ENCODE data around the gene RALGAPB.

Gene RALGAPB

DNA sequence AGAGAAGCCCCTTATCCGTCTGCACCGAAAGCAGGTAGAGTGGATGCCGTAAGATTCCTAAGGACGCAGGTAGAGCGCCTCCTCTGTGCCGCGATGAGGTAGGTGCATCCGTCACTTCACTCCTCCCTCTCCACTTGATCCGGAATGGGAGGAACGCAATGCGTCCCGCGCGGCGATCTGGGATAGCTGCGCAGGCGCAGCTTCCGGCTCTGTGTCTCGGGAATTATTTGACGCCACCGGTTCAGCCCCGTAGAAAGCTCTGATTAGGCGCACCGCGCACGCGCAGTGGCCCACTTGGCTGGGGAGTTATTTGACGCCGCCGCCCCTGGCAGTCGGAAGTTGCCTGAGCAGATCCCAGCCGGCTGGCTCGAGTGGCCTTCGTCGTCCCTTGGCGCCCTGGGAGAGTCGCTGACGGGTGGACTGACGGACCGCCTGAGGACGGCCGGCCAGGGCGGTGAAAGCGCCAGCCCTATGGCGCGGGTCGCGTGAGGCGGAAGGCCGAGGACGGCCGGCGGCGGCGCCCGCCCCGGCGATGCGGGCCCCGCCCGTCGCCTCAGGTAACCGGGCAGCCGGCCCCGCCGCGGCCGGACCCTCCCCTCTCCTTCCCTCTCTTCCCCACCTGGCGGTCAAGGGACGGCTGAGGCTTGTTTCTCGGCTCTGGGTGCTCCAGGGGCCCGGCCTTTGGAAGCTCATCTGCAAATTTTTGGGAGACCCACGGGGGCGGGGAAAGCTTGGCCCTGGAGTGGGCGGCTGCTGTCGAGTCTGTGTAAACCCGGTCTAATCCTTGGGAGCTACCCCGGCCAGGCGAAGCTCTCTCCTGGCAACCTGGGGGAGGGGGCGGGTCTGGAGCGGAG is at the start of gene RALGAPB:
TSS of gene RALGAPB (plus strand) at position 331 of the 854 bp plus-strand sequence. CDS start 15,590 bp downstream, outside the sequence.
- H3K36me3 ChIP-seq (ENCODE audit: control insufficient read depth in 1 of 2, insufficient read depth in 2 of 2, low read length in 2 of 2) = no peaks in the 10 kb centered on the region
- peak within 1 kb of the TSS; percentile 93 for H3K4me3 ChIP-seq (ENCODE audit: low read depth in 1 of 2, low read length in 2 of 2)
- no peaks in the 10 kb centered on the region for H3K9me3 ChIP-seq (ENCODE audit: control insufficient read depth in 1 of 2, low read length in 2 of 2)
- no peaks in the 10 kb centered on the region for H3K27me3 ChIP-seq (ENCODE audit: control insufficient read depth in 1 of 2, insufficient read depth in 2 of 2, low read length in 2 of 2)
- peaks cover 18 to 28% of the 10 kb centered on the region in 2 donors for H3K4me1 ChIP-seq (ENCODE audit: control insufficient read depth in 1 of 2, insufficient read depth in 2 of 2, low read length in 2 of 2)
- H3K9ac ChIP-seq (ENCODE audit: low read depth in 1 of 2, low read length in 2 of 2) = peak within 1 kb of the TSS; percentile 71 to 82
- peak within 1 kb of the TSS; percentile 92 for H3K27ac ChIP-seq (ENCODE audit: low read depth, low read length)

DNA sequence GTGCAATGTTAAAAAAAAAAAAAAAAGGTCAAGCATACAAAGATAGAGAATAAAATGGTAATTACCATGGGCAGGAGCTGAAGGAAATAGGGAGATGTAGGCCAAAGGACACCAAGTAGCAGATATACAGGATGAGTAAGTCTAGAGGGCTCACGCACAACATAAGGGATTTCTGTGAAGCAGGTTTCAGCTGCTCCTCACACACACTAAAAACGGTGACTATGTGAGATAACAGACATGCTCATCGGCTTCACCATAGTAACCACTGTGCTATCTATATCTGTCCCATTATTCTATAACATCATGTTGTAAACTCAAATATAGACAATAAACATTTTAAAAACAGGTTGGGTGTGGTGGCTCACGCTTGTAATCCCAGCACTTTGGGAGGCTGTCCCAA is 49.1 kb upstream of the RALGAPB start:
- Histone ChIP-seq H3K27ac (ENCODE audit: low read depth, low read length) (no peak overlapping the region), H3K4me3 (ENCODE audit: low read depth in 1 of 2, low read length in 2 of 2) (no peak overlapping the region), H3K27me3 (ENCODE audit: control insufficient read depth in 1 of 2, insufficient read depth in 2 of 2, low read length in 2 of 2) (no peaks in the 10 kb centered on the region), H3K36me3 (ENCODE audit: control insufficient read depth in 1 of 2, insufficient read depth in 2 of 2, low read length in 2 of 2) (peaks cover 73 to 92% of the 10 kb centered on the region in 2 donors), H3K9ac (ENCODE audit: low read depth in 1 of 2, low read length in 2 of 2) (no peak overlapping the region), H3K9me3 (ENCODE audit: control insufficient read depth in 1 of 2, low read length in 2 of 2) (no peaks in the 10 kb centered on the region), H3K4me1 (ENCODE audit: control insufficient read depth in 1 of 2, insufficient read depth in 2 of 2, low read length in 2 of 2) (no peaks in the 10 kb centered on the region)

DNA sequence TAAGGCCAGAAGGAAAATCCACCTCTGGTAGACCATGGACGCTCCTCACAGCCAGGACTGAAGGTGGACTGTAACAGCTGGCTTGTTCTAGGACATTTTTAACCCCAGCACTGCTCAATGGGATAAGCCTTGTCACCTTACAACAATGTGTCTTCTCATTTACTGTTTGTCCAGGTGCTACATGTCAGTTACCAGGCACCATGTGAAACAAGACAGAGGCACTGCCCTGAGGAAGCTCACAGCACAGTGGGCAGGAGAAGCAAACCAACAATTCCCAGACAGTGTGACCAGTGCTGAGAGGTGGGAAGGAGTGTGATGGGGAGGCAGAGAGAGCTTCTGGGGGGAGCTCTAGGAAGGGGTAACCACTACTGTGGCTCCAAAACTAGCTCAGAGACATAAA is 48.2 kb upstream of the RALGAPB start:
- Histone ChIP-seq H3K27me3 (ENCODE audit: control insufficient read depth in 1 of 2, insufficient read depth in 2 of 2, low read length in 2 of 2) (no peaks in the 10 kb centered on the region), H3K9ac (ENCODE audit: low read depth in 1 of 2, low read length in 2 of 2) (no peak overlapping the region), H3K9me3 (ENCODE audit: control insufficient read depth in 1 of 2, low read length in 2 of 2) (no peaks in the 10 kb centered on the region), H3K4me3 (ENCODE audit: low read depth in 1 of 2, low read length in 2 of 2) (no peak overlapping the region), H3K36me3 (ENCODE audit: control insufficient read depth in 1 of 2, insufficient read depth in 2 of 2, low read length in 2 of 2) (peaks cover 77 to 93% of the 10 kb centered on the region in 2 donors), H3K27ac (ENCODE audit: low read depth, low read length) (no peak overlapping the region), H3K4me1 (ENCODE audit: control insufficient read depth in 1 of 2, insufficient read depth in 2 of 2, low read length in 2 of 2) (no peaks in the 10 kb centered on the region)

DNA sequence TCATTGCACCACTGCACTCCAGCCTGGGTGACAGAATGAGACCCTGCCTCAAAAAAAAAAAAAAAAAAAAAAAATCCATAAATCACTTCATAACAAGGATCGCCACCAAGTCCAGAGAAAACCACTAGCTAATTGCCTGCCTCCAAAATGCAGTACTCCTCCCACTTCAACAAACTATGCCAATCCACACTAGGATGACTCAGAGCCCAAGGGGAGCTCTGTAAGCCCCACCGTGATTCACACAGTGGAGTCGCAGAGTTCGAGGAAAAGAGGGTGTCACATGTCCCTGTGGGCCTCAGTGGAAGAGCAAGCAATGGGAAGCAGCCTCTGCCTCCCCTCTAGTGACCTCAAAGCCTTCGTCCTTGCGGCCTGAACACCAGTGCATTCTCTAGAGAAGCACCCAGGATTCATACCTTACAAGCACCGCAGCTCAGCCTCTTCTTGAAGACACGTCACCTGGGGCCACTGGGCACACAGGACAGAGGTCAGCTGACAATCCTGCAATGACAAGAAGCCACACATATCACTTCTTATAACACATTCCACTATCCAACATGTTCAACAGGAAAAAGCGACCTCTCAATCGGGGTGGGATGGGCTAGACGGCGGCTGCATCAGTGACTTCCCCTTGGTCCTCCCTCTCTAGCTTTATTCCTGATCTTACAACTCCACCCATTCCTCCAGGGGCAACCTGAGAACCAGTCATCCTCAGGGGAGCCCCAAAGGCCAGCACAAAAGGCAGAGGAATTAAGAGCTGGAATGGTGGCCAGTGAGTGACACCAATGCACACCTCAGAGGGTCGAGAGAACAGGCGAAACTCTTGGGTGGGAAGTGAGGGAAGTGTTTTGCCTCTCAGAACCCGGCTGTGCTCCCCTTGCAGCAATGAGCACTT is 46.4 kb upstream of the RALGAPB start:
- H3K9me3 ChIP-seq (ENCODE audit: control insufficient read depth in 1 of 2, low read length in 2 of 2) = no peaks in the 10 kb centered on the region
- no peak overlapping the region for H3K4me3 ChIP-seq (ENCODE audit: low read depth in 1 of 2, low read length in 2 of 2)
- H3K27ac ChIP-seq (ENCODE audit: low read depth, low read length) = no peak overlapping the region
- no peaks in the 10 kb centered on the region for H3K4me1 ChIP-seq (ENCODE audit: control insufficient read depth in 1 of 2, insufficient read depth in 2 of 2, low read length in 2 of 2)
- peaks cover 72 to 88% of the 10 kb centered on the region in 2 donors for H3K36me3 ChIP-seq (ENCODE audit: control insufficient read depth in 1 of 2, insufficient read depth in 2 of 2, low read length in 2 of 2)
- no peaks in the 10 kb centered on the region for H3K27me3 ChIP-seq (ENCODE audit: control insufficient read depth in 1 of 2, insufficient read depth in 2 of 2, low read length in 2 of 2)
- H3K9ac ChIP-seq (ENCODE audit: low read depth in 1 of 2, low read length in 2 of 2) = no peak overlapping the region

DNA sequence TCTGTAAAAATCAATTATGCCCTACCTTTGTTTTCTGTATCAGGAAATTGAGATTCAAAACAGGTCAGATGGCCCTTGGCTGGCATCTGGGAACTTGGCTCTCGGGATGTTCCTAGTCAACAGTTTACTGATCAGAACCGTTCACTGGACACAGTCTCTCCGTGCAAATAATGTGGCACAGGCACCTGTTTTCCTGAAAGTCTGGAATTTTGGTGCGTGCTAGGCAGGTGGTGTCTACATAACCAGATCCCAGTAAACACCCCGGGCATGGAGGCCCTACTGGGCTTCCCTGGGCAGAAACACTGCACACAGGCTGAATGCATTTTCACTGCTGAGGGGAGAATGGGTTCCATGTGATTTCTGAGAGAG is 45.0 kb upstream of the RALGAPB start:
- no peak overlapping the region for H3K27ac ChIP-seq (ENCODE audit: low read depth, low read length)
- H3K4me1 ChIP-seq (ENCODE audit: control insufficient read depth in 1 of 2, insufficient read depth in 2 of 2, low read length in 2 of 2) = peaks cover 0 to 5% of the 10 kb centered on the region in 2 donors
- peaks cover 72 to 88% of the 10 kb centered on the region in 2 donors for H3K36me3 ChIP-seq (ENCODE audit: control insufficient read depth in 1 of 2, insufficient read depth in 2 of 2, low read length in 2 of 2)

DNA sequence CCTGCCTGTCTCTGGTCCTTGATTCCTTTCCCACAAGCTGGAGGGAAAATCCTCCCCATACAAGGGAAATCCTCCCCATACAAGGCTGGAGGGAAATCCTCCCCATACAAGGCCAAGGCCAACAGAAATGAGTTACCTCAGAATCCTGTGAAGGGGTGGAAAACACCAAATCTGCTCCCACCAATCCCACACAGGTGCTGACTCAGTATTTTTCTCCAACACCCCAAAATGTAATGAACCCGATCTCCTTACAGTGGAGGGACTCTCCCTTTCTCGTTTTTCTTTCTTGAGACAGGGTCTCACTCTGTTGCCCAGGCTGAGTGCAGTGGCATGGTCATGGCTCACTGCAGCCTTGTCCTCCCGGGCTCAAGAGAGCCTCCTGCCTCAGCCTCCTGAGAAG is 43.8 kb upstream of the RALGAPB start:
- no peaks in the 10 kb centered on the region for H3K9me3 ChIP-seq (ENCODE audit: control insufficient read depth in 1 of 2, low read length in 2 of 2)
- no peak overlapping the region for H3K9ac ChIP-seq (ENCODE audit: low read depth in 1 of 2, low read length in 2 of 2)
- no peaks in the 10 kb centered on the region for H3K27me3 ChIP-seq (ENCODE audit: control insufficient read depth in 1 of 2, insufficient read depth in 2 of 2, low read length in 2 of 2)
- peaks cover 6 to 9% of the 10 kb centered on the region in 2 donors for H3K4me1 ChIP-seq (ENCODE audit: control insufficient read depth in 1 of 2, insufficient read depth in 2 of 2, low read length in 2 of 2)
- peaks cover 76 to 93% of the 10 kb centered on the region in 2 donors for H3K36me3 ChIP-seq (ENCODE audit: control insufficient read depth in 1 of 2, insufficient read depth in 2 of 2, low read length in 2 of 2)
- no peak overlapping the region for H3K4me3 ChIP-seq (ENCODE audit: low read depth in 1 of 2, low read length in 2 of 2)
- no peak overlapping the region for H3K27ac ChIP-seq (ENCODE audit: low read depth, low read length)

More for the DNA sequence above, 45.0 kb upstream of the RALGAPB start:
- Histone ChIP-seq H3K4me3 (ENCODE audit: low read depth in 1 of 2, low read length in 2 of 2) (no peak overlapping the region), H3K27me3 (ENCODE audit: control insufficient read depth in 1 of 2, insufficient read depth in 2 of 2, low read length in 2 of 2) (no peaks in the 10 kb centered on the region), H3K9me3 (ENCODE audit: control insufficient read depth in 1 of 2, low read length in 2 of 2) (no peaks in the 10 kb centered on the region), H3K9ac (ENCODE audit: low read depth in 1 of 2, low read length in 2 of 2) (no peak overlapping the region)

DNA sequence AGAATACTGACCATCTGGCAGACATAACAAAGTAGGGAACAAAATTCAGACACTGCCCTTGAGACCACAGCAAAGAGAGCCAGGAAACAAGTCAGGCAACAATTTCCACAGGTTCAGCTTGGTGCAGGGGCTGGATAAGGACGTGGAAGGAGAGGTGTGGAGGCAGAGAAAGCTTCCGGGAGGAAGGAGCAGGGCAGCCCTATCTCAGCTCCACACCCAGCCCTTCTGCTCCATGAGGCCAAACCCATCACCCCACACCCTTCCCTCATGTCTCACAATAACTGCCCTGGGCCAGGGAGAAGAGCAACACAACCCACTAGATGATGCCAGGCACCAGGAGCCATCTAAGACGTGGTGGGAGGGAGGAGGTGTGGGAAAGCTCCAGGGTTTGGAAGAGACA is 43.3 kb upstream of the RALGAPB start:
- no peak overlapping the region for H3K27ac ChIP-seq (ENCODE audit: low read depth, low read length)
- no peak overlapping the region for H3K4me3 ChIP-seq (ENCODE audit: low read depth in 1 of 2, low read length in 2 of 2)
- H3K27me3 ChIP-seq (ENCODE audit: control insufficient read depth in 1 of 2, insufficient read depth in 2 of 2, low read length in 2 of 2) = no peaks in the 10 kb centered on the region
- peaks cover 11 to 14% of the 10 kb centered on the region in 2 donors for H3K4me1 ChIP-seq (ENCODE audit: control insufficient read depth in 1 of 2, insufficient read depth in 2 of 2, low read length in 2 of 2)
- peaks cover 77 to 90% of the 10 kb centered on the region in 2 donors for H3K36me3 ChIP-seq (ENCODE audit: control insufficient read depth in 1 of 2, insufficient read depth in 2 of 2, low read length in 2 of 2)
- H3K9ac ChIP-seq (ENCODE audit: low read depth in 1 of 2, low read length in 2 of 2) = no peak overlapping the region
- H3K9me3 ChIP-seq (ENCODE audit: control insufficient read depth in 1 of 2, low read length in 2 of 2) = no peaks in the 10 kb centered on the region

DNA sequence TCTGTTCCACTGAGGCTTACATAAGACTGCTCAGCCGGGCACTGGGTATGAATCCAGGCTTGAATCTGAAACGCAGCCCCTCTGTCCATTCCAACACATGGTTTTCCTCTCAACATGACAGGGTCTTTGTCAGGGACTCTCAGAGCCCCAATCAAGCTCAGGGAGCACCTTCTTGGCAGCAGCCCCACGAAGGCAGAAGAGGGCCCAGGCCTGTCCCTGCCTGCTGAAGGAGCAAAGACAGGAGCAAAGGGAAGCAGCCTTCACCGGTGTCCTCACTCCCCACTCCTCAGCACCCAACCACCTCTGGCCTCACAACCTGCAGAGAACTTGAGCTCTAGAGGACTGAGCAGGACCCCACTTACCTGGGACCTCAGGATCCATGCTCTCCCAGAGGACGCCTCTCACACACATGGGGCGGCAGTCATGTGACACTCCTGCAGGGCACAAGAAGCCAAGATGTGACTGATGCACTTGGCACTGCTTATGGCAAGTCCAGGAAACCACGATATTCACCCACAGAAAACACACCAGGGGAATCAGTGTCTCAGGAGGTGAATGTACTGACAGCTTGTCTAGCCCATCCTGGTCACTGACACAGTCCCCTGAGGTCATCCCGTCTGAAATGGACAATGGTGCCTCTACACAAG is 41.8 kb upstream of the RALGAPB start:
- Histone ChIP-seq H3K4me3 (ENCODE audit: low read depth in 1 of 2, low read length in 2 of 2) (no peak overlapping the region), H3K27me3 (ENCODE audit: control insufficient read depth in 1 of 2, insufficient read depth in 2 of 2, low read length in 2 of 2) (no peaks in the 10 kb centered on the region), H3K9ac (ENCODE audit: low read depth in 1 of 2, low read length in 2 of 2) (no peak overlapping the region), H3K9me3 (ENCODE audit: control insufficient read depth in 1 of 2, low read length in 2 of 2) (no peaks in the 10 kb centered on the region), H3K27ac (ENCODE audit: low read depth, low read length) (no peak overlapping the region), H3K4me1 (ENCODE audit: control insufficient read depth in 1 of 2, insufficient read depth in 2 of 2, low read length in 2 of 2) (peaks cover 13 to 16% of the 10 kb centered on the region in 2 donors), H3K36me3 (ENCODE audit: control insufficient read depth in 1 of 2, insufficient read depth in 2 of 2, low read length in 2 of 2) (peaks cover 62 to 75% of the 10 kb centered on the region in 2 donors)

DNA sequence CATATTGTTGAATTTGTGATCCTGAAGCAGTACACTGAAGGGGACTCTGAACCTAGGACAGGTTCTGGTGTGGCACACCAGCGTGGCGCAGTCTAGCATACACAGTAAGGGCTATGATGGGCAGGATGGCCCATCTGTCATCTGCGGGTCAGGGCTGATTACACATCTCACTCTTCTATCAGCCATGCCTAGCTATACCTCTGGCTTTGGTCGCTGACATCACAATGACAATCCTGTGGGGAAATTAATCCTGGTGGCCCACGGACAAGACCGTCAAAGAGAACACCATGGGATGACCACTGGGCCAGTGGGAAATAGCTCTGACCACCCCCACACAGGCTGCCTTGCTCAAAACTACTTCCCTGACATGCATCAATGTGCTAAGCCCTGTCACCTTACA is 40.4 kb upstream of the RALGAPB start:
- Histone ChIP-seq H3K4me1 (ENCODE audit: control insufficient read depth in 1 of 2, insufficient read depth in 2 of 2, low read length in 2 of 2) (peaks cover 13 to 16% of the 10 kb centered on the region in 2 donors), H3K36me3 (ENCODE audit: control insufficient read depth in 1 of 2, insufficient read depth in 2 of 2, low read length in 2 of 2) (peaks cover 48 to 60% of the 10 kb centered on the region in 2 donors), H3K4me3 (ENCODE audit: low read depth in 1 of 2, low read length in 2 of 2) (no peak overlapping the region)

More for the DNA sequence above, 40.4 kb upstream of the RALGAPB start:
- Histone ChIP-seq H3K27ac (ENCODE audit: low read depth, low read length) (no peak overlapping the region), H3K27me3 (ENCODE audit: control insufficient read depth in 1 of 2, insufficient read depth in 2 of 2, low read length in 2 of 2) (no peaks in the 10 kb centered on the region), H3K9ac (ENCODE audit: low read depth in 1 of 2, low read length in 2 of 2) (no peak overlapping the region), H3K9me3 (ENCODE audit: control insufficient read depth in 1 of 2, low read length in 2 of 2) (no peaks in the 10 kb centered on the region)
